Measurements from ENCODE around the gene RGS9.
"Not testable (repeated sequence)": the region's sequence is repeated elsewhere in the genome, so short reads cannot be mapped to it uniquely, and the experiment has no call there.

Gene RGS9

DNA sequence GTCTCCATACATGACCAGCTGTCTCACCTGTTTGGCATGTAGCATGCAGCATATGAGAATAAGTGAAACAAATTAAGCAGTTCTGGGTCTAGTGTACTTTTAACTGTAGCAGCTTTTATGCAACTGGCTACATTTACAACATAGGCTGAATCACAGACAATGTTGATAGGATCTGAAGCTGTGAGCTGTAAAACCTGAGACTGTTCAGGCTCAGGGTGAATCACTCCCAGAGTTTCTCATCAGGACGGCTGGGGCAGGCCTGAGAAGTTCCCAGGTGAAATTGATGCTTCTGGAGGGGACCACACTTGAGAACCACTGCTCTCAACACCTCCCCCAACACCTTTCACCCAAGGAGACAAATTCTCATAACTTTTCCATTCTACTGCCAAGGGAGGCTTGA is 70.3 kb downstream of the RGS9 start:
- H3K9me3 ChIP-seq (ENCODE audit: control insufficient read depth in 1 of 2, low read length in 2 of 2); H3K36me3 ChIP-seq (ENCODE audit: control insufficient read depth in 1 of 2, insufficient read depth in 2 of 2, low read length in 2 of 2); H3K9ac ChIP-seq (ENCODE audit: low read depth in 1 of 2, low read length in 2 of 2); H3K27ac ChIP-seq (ENCODE audit: low read depth, low read length); H3K4me3 ChIP-seq (ENCODE audit: low read depth in 1 of 2, low read length in 2 of 2); H3K27me3 ChIP-seq (ENCODE audit: control insufficient read depth in 1 of 2, insufficient read depth in 2 of 2, low read length in 2 of 2); H3K4me1 ChIP-seq (ENCODE audit: control insufficient read depth in 1 of 2, insufficient read depth in 2 of 2, low read length in 2 of 2): not testable (repeated sequence)

DNA sequence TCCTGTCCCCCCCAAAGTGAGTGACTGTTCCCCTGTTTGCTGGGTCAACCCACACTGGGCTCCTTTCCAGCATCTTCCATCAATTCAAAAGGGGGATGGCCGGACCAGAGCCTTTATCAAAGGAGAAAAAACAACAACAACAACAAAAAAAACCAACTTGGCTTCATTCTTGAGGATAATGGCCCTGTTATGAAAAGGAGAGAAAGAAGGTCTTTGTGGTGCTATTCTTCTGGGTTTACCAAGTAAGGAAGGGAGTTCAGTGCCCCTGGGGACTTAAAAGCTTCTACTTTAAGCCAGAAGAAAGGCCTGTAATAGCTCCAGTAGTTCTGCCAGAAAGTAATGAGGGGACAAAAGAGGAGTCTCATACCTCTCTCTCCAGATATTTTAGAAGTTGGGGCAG is 71.5 kb downstream of the RGS9 start:
- Histone ChIP-seq H3K4me1 (ENCODE audit: control insufficient read depth in 1 of 2, insufficient read depth in 2 of 2, low read length in 2 of 2) (no peaks in the 10 kb centered on the region), H3K27ac (ENCODE audit: low read depth, low read length) (no peak overlapping the region), H3K36me3 (ENCODE audit: control insufficient read depth in 1 of 2, insufficient read depth in 2 of 2, low read length in 2 of 2) (no peaks in the 10 kb centered on the region), H3K9ac (ENCODE audit: low read depth in 1 of 2, low read length in 2 of 2) (no peak overlapping the region), H3K9me3 (ENCODE audit: control insufficient read depth in 1 of 2, low read length in 2 of 2) (no peaks in the 10 kb centered on the region), H3K4me3 (ENCODE audit: low read depth in 1 of 2, low read length in 2 of 2) (no peak overlapping the region), H3K27me3 (ENCODE audit: control insufficient read depth in 1 of 2, insufficient read depth in 2 of 2, low read length in 2 of 2) (no peaks in the 10 kb centered on the region)

DNA sequence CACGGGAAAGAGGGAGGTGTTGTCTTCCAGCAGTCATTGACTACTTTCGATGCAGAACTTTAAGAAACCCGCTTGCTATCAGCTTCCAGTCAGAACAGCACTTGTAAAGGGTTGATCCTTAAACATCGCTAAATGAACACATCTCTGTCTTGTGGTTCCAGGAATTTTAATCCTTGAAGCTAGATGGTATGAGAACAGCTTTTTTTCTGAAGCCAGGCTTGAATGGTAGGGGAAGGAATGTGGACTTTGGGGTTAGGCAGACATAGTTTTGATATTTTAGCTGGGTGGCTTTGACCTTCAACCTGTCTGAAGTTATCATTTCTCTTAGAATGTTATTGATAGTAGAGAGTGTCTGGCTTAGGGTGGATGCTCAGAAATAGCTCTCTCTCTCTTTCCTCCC is 81.1 kb downstream of the RGS9 start:
- no peak overlapping the region for H3K9ac ChIP-seq (ENCODE audit: low read depth in 1 of 2, low read length in 2 of 2)
- no peaks in the 10 kb centered on the region for H3K9me3 ChIP-seq (ENCODE audit: control insufficient read depth in 1 of 2, low read length in 2 of 2)
- H3K36me3 ChIP-seq (ENCODE audit: control insufficient read depth in 1 of 2, insufficient read depth in 2 of 2, low read length in 2 of 2): no peaks in the 10 kb centered on the region
- no peaks in the 10 kb centered on the region for H3K27me3 ChIP-seq (ENCODE audit: control insufficient read depth in 1 of 2, insufficient read depth in 2 of 2, low read length in 2 of 2)
- H3K27ac ChIP-seq (ENCODE audit: low read depth, low read length): no peak overlapping the region
- no peak overlapping the region for H3K4me3 ChIP-seq (ENCODE audit: low read depth in 1 of 2, low read length in 2 of 2)
- H3K4me1 ChIP-seq (ENCODE audit: control insufficient read depth in 1 of 2, insufficient read depth in 2 of 2, low read length in 2 of 2): no peaks in the 10 kb centered on the region

DNA sequence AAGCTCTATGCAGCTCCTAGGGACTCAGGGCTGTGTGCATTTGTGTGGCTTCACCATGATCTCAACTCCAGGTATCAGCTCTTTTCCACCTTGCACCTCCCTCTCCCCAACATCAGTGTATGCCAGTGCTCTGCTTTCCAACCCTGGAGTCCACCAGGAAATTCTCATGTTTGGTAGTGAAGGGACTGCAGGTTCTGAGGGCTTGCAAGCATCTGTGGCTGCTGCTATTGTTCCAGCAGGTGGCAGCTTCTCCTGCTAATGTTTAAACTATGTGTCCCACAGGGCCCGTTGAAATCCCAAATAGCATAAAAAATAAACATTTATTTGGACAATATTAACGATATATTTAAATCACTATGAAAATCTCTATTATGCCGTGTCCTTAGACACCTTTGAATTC is 82.0 kb downstream of the RGS9 start:
- no peaks in the 10 kb centered on the region for H3K4me1 ChIP-seq (ENCODE audit: control insufficient read depth in 1 of 2, insufficient read depth in 2 of 2, low read length in 2 of 2)
- H3K36me3 ChIP-seq (ENCODE audit: control insufficient read depth in 1 of 2, insufficient read depth in 2 of 2, low read length in 2 of 2): no peaks in the 10 kb centered on the region
- H3K27me3 ChIP-seq (ENCODE audit: control insufficient read depth in 1 of 2, insufficient read depth in 2 of 2, low read length in 2 of 2): no peaks in the 10 kb centered on the region
- no peaks in the 10 kb centered on the region for H3K9me3 ChIP-seq (ENCODE audit: control insufficient read depth in 1 of 2, low read length in 2 of 2)
- no peak overlapping the region for H3K27ac ChIP-seq (ENCODE audit: low read depth, low read length)
- H3K9ac ChIP-seq (ENCODE audit: low read depth in 1 of 2, low read length in 2 of 2): no peak overlapping the region
- no peak overlapping the region for H3K4me3 ChIP-seq (ENCODE audit: low read depth in 1 of 2, low read length in 2 of 2)

DNA sequence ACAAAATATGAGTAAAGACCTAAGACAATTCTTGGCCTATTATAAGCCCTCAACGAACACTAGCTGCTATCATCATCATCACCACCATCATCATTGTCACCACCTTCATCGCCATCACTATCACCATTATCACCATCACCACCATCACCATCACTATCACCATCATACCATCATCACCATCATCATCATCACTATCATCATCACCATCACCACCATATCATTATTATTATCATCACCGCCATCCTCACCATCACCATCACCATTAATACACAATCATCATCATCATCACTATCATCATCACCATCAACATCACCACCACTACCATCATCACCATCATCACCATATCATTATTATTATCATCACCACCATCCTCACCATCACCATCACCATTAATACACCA is 82.5 kb downstream of the RGS9 start:
- Histone ChIP-seq H3K27me3 (ENCODE audit: control insufficient read depth in 1 of 2, insufficient read depth in 2 of 2, low read length in 2 of 2) (no peaks in the 10 kb centered on the region), H3K4me3 (ENCODE audit: low read depth in 1 of 2, low read length in 2 of 2) (no peak overlapping the region), H3K9me3 (ENCODE audit: control insufficient read depth in 1 of 2, low read length in 2 of 2) (no peaks in the 10 kb centered on the region), H3K36me3 (ENCODE audit: control insufficient read depth in 1 of 2, insufficient read depth in 2 of 2, low read length in 2 of 2) (no peaks in the 10 kb centered on the region), H3K27ac (ENCODE audit: low read depth, low read length) (no peak overlapping the region), H3K4me1 (ENCODE audit: control insufficient read depth in 1 of 2, insufficient read depth in 2 of 2, low read length in 2 of 2) (no peaks in the 10 kb centered on the region), H3K9ac (ENCODE audit: low read depth in 1 of 2, low read length in 2 of 2) (no peak overlapping the region)

DNA sequence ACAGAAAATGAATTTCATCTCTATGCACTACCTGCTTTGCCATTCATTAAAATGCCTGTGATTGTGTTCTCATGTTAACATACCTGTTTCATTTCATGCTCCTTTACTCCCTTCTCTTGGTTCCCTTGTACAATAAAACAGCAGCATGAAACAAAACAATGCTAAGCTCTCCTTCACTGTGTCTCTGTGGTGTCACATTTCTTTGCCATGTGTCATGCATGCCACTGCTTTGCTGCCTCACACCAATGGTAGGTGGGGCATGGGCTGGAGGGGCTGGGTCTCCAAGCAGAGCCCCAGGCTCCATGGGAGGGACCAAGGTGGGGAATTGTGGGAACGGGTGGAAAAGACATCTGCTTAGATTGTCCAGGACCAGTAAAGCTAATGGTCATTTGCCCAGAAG is 83.6 kb downstream of the RGS9 start:
- no peak overlapping the region for H3K4me3 ChIP-seq (ENCODE audit: low read depth in 1 of 2, low read length in 2 of 2)
- H3K9ac ChIP-seq (ENCODE audit: low read depth in 1 of 2, low read length in 2 of 2): no peak overlapping the region
- H3K27ac ChIP-seq (ENCODE audit: low read depth, low read length): no peak overlapping the region
- no peaks in the 10 kb centered on the region for H3K4me1 ChIP-seq (ENCODE audit: control insufficient read depth in 1 of 2, insufficient read depth in 2 of 2, low read length in 2 of 2)
- no peaks in the 10 kb centered on the region for H3K9me3 ChIP-seq (ENCODE audit: control insufficient read depth in 1 of 2, low read length in 2 of 2)
- no peaks in the 10 kb centered on the region for H3K27me3 ChIP-seq (ENCODE audit: control insufficient read depth in 1 of 2, insufficient read depth in 2 of 2, low read length in 2 of 2)
- H3K36me3 ChIP-seq (ENCODE audit: control insufficient read depth in 1 of 2, insufficient read depth in 2 of 2, low read length in 2 of 2): no peaks in the 10 kb centered on the region

DNA sequence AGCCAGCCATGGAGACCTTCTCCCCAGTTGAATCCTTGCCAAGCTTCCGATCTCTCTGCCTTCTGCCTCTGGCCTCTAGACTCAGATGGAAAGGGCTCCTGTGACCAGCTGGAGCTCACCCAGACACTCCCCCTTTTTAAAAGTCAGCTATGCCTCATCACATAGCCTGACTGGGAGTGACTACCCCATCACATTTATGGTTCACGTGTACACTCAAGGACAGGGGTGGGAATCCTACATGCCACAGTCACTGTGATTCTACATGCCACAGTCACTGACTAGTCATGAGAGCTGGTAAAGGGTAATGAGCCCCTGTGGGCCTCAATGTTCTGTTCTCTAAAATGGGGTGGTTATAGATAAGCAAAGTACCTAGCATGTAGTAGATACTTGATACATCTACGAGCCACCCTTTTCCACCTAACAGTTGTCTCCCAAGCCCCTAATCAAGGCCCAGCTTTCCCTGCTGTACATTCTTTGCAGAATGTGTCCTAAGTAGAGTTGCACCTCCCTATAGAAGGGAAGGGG is 85.1 kb downstream of the RGS9 start:
- H3K9ac ChIP-seq (ENCODE audit: low read depth in 1 of 2, low read length in 2 of 2): no peak overlapping the region
- H3K9me3 ChIP-seq (ENCODE audit: control insufficient read depth in 1 of 2, low read length in 2 of 2): no peaks in the 10 kb centered on the region
- no peaks in the 10 kb centered on the region for H3K27me3 ChIP-seq (ENCODE audit: control insufficient read depth in 1 of 2, insufficient read depth in 2 of 2, low read length in 2 of 2)
- H3K27ac ChIP-seq (ENCODE audit: low read depth, low read length): no peak overlapping the region
- no peaks in the 10 kb centered on the region for H3K4me1 ChIP-seq (ENCODE audit: control insufficient read depth in 1 of 2, insufficient read depth in 2 of 2, low read length in 2 of 2)
- no peaks in the 10 kb centered on the region for H3K36me3 ChIP-seq (ENCODE audit: control insufficient read depth in 1 of 2, insufficient read depth in 2 of 2, low read length in 2 of 2)
- H3K4me3 ChIP-seq (ENCODE audit: low read depth in 1 of 2, low read length in 2 of 2): no peak overlapping the region

DNA sequence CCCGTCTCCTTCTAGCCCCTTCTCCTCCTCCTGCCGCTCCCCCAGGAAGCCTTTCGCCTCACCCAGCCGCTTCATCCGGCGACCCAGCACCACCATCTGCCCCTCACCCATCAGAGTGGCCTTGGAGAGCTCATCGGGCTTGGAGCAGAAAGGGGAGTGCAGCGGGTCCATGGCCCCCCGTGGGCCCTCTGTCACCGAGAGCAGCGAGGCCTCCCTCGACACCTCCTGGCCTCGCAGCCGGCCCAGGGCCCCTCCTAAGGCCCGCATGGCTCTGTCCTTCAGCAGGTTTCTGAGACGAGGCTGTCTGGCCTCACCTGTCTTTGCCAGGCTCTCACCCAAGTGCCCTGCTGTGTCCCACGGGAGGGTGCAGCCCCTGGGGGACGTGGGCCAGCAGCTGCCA is 87.9 kb downstream of the RGS9 start:
- Histone ChIP-seq H3K27ac (ENCODE audit: low read depth, low read length) (no peak overlapping the region), H3K4me3 (ENCODE audit: low read depth in 1 of 2, low read length in 2 of 2) (no peak overlapping the region), H3K9me3 (ENCODE audit: control insufficient read depth in 1 of 2, low read length in 2 of 2) (no peaks in the 10 kb centered on the region), H3K27me3 (ENCODE audit: control insufficient read depth in 1 of 2, insufficient read depth in 2 of 2, low read length in 2 of 2) (no peaks in the 10 kb centered on the region), H3K4me1 (ENCODE audit: control insufficient read depth in 1 of 2, insufficient read depth in 2 of 2, low read length in 2 of 2) (peaks cover 8 to 17% of the 10 kb centered on the region in 2 donors), H3K9ac (ENCODE audit: low read depth in 1 of 2, low read length in 2 of 2) (no peak overlapping the region), H3K36me3 (ENCODE audit: control insufficient read depth in 1 of 2, insufficient read depth in 2 of 2, low read length in 2 of 2) (no peaks in the 10 kb centered on the region)

DNA sequence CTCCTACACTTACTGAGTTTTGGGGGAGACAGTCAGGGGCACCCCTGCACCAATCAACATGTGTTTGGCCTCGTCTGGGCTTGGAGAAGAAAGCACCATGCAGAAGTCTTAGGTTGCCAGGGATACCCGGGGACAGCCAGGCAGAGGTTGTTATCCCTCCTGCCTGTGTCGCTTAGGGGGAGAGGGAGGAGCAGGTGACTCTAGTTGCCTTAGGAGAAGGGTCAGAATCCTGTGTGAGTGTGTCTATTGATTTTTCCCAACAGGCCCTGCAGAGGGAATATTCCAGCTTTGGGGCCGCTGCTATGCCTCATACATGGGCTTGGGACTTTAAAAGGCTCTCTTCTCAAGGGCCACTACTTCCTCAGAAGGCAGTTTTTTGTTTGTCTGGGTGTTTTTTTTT is 89.1 kb downstream of the RGS9 start:
- Histone ChIP-seq H3K4me3 (ENCODE audit: low read depth in 1 of 2, low read length in 2 of 2) (no peak overlapping the region), H3K9me3 (ENCODE audit: control insufficient read depth in 1 of 2, low read length in 2 of 2) (no peaks in the 10 kb centered on the region), H3K36me3 (ENCODE audit: control insufficient read depth in 1 of 2, insufficient read depth in 2 of 2, low read length in 2 of 2) (no peaks in the 10 kb centered on the region), H3K4me1 (ENCODE audit: control insufficient read depth in 1 of 2, insufficient read depth in 2 of 2, low read length in 2 of 2) (peaks cover 8 to 17% of the 10 kb centered on the region in 2 donors), H3K27me3 (ENCODE audit: control insufficient read depth in 1 of 2, insufficient read depth in 2 of 2, low read length in 2 of 2) (no peaks in the 10 kb centered on the region), H3K9ac (ENCODE audit: low read depth in 1 of 2, low read length in 2 of 2) (no peak overlapping the region), H3K27ac (ENCODE audit: low read depth, low read length) (no peak overlapping the region)

DNA sequence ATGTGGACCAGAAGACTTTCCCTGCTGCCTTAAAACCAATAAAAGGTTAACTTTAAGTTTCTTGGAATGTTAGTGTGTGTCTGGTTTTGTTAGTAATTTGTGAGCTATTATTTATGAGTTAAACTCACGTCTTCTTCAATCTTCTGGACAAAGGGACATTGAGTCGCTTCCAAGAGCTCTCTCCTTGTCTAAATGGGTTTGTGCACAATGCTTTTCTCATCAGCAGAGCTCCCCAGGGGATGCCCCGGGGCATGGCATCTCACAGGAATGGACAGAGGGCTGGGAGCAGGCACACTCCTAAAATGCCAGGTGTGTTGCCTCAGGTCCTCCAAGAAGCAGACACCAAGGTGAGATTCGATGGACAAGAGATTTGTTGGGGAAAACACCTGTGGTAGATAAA is 90.5 kb downstream of the RGS9 start:
- no peak overlapping the region for H3K4me3 ChIP-seq (ENCODE audit: low read depth in 1 of 2, low read length in 2 of 2)
- peaks cover 8 to 17% of the 10 kb centered on the region in 2 donors for H3K4me1 ChIP-seq (ENCODE audit: control insufficient read depth in 1 of 2, insufficient read depth in 2 of 2, low read length in 2 of 2)
- no peaks in the 10 kb centered on the region for H3K27me3 ChIP-seq (ENCODE audit: control insufficient read depth in 1 of 2, insufficient read depth in 2 of 2, low read length in 2 of 2)
- no peaks in the 10 kb centered on the region for H3K36me3 ChIP-seq (ENCODE audit: control insufficient read depth in 1 of 2, insufficient read depth in 2 of 2, low read length in 2 of 2)
- no peak overlapping the region for H3K9ac ChIP-seq (ENCODE audit: low read depth in 1 of 2, low read length in 2 of 2)
- H3K27ac ChIP-seq (ENCODE audit: low read depth, low read length): no peak overlapping the region
- no peaks in the 10 kb centered on the region for H3K9me3 ChIP-seq (ENCODE audit: control insufficient read depth in 1 of 2, low read length in 2 of 2)

DNA sequence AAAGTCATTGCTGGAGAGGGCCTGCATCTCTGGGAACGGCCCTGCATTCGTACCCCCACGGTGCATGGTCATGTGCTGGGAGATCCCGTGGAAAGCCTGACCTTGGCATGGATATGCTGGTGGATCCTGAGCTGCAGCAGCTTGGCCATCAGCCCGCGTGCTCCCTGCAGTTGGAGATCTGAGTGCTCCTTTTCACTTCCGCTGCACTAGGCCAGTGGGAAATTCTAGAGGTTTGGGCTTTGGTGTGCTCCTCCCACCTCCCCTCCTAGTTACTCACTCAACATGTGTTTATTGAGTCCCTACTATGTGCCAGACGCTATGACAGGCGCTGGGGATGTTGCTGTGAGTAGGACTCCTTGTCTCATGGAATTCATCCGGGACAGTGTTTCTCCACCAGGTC is 91.1 kb downstream of the RGS9 start:
- Histone ChIP-seq H3K9me3 (ENCODE audit: control insufficient read depth in 1 of 2, low read length in 2 of 2) (no peaks in the 10 kb centered on the region), H3K36me3 (ENCODE audit: control insufficient read depth in 1 of 2, insufficient read depth in 2 of 2, low read length in 2 of 2) (no peaks in the 10 kb centered on the region), H3K9ac (ENCODE audit: low read depth in 1 of 2, low read length in 2 of 2) (no peak overlapping the region), H3K4me3 (ENCODE audit: low read depth in 1 of 2, low read length in 2 of 2) (no peak overlapping the region), H3K27ac (ENCODE audit: low read depth, low read length) (no peak overlapping the region), H3K4me1 (ENCODE audit: control insufficient read depth in 1 of 2, insufficient read depth in 2 of 2, low read length in 2 of 2) (peaks cover 8 to 17% of the 10 kb centered on the region in 2 donors), H3K27me3 (ENCODE audit: control insufficient read depth in 1 of 2, insufficient read depth in 2 of 2, low read length in 2 of 2) (peaks cover 0 to 3% of the 10 kb centered on the region in 2 donors)
